RPMI7951 (cell line): ENCODE data around the gene TMUB2. TPM values are rescaled to one million over a fixed set of nuclear protein-coding genes. Genes with fewer than 3 reads are reported as not detected.

Experiments used
- DNase-seq: peaks from one replicate; pipeline ENCODE4 v3.0.0-alpha.2; 2012; ENCODE audit warnings: low read depth
- total RNA-seq: library from RNA; depleted of rRNA; stranded (reverse); fragments of >200 nt; shearing (Covaris generic); gene quantifications from 2 replicates; pipeline ENCODE4 v1.2.3, GENCODE V29; 2014

The TMUB2 gene
- total RNA-seq, 1 experiment from 2014 or later = 25.0 TPM

- no peak for DNase-seq
Measured at GRCh38 chr17:44202756-44203155, 16.0 kb downstream of the TMUB2 start.

- DNase-seq = peak; percentile 47
Measured at GRCh38 chr17:44203731-44204440, 17.1 kb downstream of the TMUB2 start.

DNA sequence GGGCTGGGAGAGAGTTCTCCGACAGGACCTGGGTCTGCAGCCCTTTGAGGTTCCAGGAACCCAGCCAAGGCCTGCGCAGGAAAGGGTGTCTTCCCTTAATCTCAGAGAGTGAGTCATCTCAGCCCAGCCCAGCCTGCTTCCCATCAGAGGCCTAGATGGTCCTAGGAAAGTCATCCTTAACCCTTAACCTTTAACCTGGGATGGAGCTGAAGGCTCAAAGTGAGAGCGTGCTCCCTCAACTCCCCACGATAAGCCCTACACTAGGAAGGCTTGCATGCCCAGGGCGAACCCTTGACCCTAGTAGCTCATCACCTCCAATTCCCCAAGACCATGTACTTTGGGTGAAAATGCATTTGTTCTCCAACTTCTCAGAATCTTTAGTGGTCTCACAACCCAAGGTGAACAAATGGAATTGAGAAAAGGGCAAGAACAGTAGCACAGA, 17.7 kb downstream of the TMUB2 start:
- peak; percentile 75 for DNase-seq

- DNase-seq = no peak
Measured at GRCh38 chr17:44205962-44206824, 19.4 kb downstream of the TMUB2 start.

- no peak for DNase-seq
Measured at GRCh38 chr17:44206825-44207155, 20.0 kb downstream of the TMUB2 start.

DNA sequence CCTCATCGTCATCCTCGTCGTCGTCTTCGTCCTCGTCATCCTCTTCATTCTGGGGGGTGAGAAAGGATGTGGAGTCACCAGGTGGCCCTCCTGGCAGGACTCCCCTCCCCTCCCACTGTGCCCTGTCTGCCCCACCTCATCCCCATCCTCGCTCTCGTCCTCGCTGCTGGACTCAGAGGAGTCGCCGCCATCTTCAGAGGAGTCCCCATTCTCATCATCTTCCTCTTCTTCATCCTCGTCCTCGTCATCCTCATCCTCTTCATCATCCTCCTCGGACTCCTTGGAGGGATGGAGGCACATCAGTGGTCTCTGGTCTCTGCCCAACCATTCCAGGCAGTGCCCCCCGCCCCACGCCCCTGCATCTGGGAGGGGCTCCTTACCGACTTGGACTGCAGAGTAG, 20.5 kb downstream of the TMUB2 start:
- DNase-seq = no peak

- no peak for DNase-seq
Measured at GRCh38 chr17:44207743-44208142, 21.0 kb downstream of the TMUB2 start.

DNA sequence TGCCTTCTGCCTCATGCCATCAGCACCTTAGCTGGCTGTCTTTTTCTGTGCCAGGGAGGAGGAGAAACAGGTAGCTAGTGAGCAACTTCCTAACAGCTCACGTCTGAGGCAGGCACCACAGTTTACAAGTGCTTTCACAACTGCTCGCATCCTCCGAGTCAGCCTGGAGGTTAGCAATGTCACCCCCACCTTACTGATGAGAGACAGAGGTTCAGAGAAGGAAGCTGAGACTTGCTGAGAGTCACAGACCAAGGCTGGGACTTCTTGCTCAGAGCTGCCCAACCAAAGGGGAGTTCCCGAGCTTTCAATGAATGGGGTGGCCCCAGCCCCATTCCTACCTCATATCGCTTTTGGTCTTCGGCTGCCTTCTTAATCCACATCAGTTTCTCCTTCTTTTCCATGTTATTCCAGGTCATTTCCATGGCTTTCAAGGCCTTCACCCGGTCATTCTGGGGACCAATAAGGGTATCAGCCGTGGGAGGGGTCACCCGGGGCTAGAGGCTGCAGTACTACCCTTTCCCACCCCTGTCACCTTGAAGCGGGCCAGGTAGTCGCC, 23.1 kb downstream of the TMUB2 start:
- no peak for DNase-seq

DNA sequence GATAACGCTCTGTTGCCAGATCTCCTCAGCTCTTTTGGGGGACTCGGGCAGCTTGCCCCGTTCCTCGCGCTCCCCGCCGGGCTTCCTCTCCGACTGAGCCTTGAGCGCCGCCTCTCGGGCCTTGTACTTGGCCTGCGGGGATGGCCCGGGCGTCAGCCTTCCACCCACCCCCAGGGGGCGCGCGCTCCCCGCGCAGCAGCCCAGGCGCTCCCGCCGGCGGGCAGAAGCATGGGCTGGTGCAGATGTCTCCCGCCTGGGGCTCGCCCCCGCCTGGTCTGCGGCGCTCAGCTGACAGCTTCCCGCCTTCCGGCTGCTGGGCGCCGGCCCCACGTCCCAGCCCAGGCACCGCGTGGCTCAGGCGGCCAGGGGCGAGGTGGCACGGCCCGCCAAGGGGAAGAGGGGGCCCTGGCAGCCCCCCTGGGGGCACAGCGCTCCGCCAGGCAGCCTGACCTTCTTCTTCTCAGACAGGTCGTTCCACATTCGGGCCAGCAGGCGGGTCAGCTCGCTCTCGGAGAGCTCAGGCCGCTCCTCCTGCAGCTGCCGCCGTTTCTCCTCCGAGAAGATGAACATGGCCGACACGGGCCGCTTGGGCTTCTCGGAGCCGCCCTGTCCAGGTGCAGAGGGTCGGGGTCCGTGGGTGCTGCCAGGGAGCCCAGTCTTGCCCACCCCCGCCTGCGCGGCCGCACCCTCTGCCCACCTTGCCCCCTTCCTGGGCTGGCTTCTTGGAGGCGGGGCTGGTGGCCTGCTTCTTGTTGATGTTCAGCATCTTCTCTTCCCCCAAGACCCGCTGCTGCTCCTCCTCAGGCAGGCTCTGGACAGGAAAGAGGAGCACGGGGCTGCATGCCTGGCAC, 23.8 kb downstream of the TMUB2 start:
- DNase-seq = peak; percentile 24

DNA sequence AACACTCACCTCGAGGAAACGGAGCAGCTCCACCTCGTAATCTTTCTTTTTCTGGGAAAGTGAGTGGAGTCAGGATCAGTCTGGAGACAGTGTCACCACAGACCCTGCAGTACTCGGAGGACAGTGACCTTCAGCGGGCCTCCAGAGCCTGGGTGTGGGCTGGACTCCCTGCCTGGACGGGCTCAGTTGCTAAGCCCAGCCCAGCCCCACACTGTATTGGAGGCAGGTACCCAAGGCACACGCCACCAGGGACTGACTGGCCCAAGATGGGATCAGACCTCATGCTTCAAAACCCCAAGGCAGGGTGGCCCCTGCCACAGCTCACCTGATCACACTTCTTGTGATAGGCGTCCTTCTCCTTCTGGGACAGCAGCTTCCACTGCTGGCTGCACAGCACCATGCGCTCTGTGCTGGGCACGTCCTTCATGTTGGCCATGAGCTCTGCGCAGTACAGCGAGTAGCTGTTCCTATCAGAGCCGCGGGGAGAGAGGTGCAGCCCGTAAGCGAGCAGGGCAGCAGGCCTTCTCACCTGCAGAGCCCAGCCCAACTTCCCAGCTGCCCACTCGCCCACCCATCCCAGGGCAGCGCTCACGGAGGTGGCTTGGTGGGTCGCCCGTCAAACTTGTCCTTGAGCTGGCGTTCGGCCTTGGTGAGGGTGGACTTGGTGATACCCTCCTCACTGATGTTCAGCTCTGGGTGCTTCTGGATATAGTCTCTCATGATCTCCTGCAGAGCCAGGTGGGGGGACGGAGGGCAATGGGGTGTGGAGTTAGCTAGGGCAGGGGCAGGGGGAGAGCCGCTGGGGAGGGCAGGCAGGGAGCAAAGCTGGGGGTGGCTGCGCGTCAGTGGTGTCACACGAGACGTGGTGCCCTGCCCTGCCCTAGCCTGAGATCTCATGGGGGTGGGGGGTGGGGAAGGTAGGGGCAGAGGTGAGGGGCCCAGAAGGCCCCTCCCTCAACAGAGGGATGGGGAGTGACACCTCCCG, 24.8 kb downstream of the TMUB2 start:
- DNase-seq = no peak

DNA sequence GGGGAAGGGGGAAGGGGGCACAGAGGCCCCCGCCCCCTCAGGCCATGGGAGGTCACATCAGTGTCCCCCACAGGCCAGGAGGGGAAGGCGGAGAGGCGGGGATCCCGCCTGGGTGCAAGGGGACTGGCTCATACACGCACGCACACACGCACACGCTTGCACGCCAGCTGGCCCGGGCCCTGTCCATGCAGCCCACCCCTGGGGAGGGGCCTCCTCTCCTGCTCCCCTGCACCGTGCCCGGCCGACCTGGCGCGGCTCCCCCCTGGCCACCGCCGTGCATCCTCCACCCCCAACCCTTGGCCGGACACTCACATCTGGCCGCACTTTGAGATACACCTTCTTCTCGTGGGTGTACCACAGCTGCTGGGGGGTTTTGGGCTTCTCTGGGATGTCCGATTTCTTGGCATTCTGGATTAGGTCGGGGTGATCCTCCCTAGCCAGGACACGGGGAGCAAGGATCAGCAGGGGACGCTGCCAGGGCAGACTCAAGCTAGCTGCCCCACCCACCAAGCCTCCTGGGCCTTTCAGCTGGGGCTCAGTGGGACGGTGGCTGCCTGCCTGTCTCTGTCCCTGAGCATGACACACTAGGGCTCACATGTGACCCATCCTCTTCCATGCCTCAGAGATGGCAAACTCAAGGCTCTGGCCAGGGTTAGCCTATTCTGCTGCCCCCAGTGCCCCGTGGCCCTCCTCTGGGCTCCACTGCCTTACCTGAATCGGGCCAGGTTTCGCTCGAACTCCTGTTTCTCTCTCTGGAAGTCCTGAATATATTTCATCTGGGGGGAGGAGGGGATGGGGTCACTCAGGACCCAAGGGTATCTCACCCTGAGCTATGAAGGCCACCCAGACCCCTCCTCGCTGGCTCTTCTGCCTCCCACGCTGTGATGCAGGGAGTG, 26.0 kb downstream of the TMUB2 start:
- no peak for DNase-seq

DNA sequence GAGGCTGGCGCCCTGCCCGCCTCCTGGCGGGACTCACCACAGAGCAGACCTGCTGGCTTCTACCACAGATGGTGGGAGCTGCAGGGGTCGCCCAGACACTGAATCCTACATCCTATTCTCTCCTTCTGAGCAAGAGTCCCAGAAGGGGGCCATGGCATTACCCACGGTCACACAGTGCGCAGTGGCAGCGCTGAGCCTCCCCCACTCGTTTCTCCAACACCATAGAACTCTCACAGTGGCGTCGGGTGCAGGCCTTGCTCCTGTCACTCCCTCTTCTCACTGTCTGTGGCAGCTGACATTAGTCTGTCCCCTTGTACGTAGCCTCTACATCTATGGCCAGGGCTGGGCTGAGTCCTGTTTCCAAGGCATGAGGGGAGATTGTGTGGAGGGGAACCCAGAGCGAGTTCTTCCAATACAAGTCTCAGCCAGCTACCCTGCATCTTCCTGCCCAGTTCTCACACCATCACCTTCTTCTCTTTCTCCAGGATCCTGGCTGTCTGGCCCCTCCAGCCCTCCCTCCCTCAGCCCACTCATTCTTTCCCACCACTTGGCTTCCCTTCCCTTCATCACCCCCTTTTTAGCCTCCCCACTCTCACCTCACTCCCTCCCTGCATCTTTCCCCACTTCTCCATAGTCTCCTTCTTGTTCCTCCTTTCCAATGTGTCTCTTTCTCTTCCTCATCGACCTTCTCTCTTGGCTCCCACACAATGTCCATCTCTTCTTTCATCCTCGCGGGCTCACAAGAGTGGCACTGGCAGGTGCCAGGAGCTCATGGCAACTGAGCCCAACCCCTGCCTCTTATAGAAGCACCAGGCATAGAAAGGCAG, 26.8 kb downstream of the TMUB2 start:
- DNase-seq = no peak

DNA sequence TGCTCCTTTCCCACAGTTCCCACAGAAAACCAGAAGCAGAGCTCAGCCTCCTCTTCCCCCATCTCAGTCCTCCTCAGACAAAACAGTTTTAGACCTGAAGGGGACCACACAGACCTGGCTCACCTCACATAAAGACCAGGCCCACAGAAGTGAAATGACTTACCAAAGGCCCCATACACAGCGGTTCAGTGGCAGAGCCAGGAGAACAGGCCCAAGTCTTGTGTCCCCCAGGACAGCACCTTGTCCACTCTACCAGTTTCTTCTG, 27.4 kb downstream of the TMUB2 start:
- DNase-seq = no peak

GRCh38 chr17:44214896-44215295, 28.1 kb downstream of the TMUB2 start:
- no peak for DNase-seq

DNA sequence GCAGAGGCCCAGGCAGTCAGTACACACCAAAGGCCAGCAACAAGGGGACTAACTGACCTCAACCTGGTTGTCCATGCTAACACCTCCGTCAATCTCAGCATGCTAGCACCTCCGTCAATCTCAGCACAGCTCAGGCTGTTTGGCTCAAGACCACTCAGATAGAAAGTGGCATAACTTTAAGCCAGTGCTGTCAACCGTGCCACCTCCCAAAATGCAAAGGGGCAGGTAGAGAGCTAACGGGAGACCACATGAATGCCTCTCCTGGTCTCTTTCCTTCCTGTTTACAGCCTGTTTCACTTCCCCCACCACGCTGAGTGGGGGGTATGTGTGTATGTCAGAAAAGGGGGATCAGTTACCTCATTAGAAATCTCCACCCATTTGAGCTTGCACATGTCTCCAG, 29.4 kb downstream of the TMUB2 start:
- DNase-seq = no peak

DNA sequence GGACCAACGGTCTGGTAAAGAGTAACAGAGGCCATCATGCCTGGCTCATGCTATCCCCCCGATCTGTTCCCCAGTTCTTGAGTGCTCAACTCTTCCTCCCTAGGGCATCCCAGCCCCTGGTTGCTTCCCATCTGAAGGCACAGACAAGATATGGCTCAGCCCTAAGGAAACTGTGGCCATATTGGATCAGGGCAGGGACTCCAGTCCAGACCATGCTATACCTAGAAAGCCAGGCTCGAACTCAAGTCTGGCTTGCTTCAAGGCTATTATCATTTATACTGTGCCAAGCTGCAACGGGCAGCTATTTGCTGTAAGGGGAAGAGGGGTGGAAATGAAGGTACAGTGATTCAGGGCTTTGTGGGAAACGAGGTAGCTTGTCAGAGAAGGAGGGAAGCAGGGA, 29.9 kb downstream of the TMUB2 start:
- no peak for DNase-seq

- DNase-seq = no peak
Measured at GRCh38 chr17:44217738-44218343, 31.1 kb downstream of the TMUB2 start.

DNA sequence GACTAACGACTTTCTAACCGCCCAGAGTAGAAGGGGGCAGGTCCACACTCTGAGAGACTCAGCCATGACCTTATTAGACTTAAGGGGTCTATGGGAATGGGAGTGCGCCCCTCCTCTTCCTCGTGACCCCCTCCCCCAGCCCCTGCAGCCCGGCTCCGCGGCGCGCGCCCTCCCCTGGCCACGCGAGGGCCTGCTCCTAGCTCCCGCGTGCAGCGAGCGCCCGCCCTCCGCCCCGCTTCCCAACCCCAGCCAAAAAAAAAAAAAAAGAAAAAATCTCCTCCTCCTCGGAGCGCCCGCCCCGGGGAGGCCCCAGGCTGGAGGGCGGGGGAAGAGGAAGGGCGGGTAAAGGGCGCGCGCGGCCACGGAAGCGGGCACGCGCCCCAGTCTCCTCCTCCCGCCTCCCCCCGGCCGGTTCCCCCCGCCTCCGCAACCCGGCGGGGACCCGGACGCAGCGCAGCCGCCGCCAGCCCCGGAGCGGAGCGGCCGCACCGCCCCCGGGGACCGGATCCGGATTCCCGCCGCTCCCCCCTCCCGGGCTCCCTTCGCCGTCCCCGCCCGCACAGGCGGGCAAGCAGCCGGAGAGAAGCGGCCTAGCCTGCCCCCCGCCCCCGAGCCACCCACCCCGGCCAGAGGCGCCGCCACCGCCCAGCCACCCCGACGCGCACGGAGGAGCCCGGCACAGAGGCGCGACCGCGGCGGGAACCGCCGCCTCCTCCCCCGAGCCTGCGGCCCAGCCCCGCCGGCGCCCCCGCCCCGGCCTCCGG, 31.8 kb downstream of the TMUB2 start:
- DNase-seq = peak; percentile 88
